Smooth muscle cell (in vitro differentiated cells): ENCODE data around the gene ZNF503. TPM values are rescaled to one million over a fixed set of nuclear protein-coding genes. Genes with fewer than 3 reads are reported as not detected.

Experiments used
- DNase-seq: peaks from one replicate; lab custom pipeline; 2025; ENCODE audit not compliant: unreplicated experiment; lab: John Stamatoyannopoulos, UW
- H2AFZ ChIP-seq: fragments of 200-600 bp; sonication (generic); 2 replicates; pipeline ENCODE4 v1.6.0; 2016; ENCODE audit warnings: antibody characterized with exemption, low read depth, mild to moderate bottlenecking
- H3F3A ChIP-seq: fragments of 200-600 bp; sonication (generic); 2 replicates; pipeline ENCODE4 v1.6.0; 2017; ENCODE audit warnings: antibody characterized with exemption, low read depth
- H3K27ac ChIP-seq: fragments of 200-600 bp; sonication (generic); 2 replicates; pipeline ENCODE4 v1.5.1; 2016; ENCODE audit warnings: low read depth, mild to moderate bottlenecking
- H3K27me3 ChIP-seq: fragments of 200-600 bp; sonication (generic); 2 replicates; pipeline ENCODE4 v1.6.1; 2016; ENCODE audit warnings: low read depth, mild to moderate bottlenecking
- H3K36me3 ChIP-seq: fragments of 200-600 bp; sonication (generic); 2 replicates; pipeline ENCODE4 v1.5.1; 2016; ENCODE audit warnings: low read depth
- H3K4me1 ChIP-seq: fragments of 200-600 bp; sonication (generic); 2 replicates; pipeline ENCODE4 v1.5.1; 2016; ENCODE audit warnings: low read depth
- H3K4me2 ChIP-seq: fragments of 200-600 bp; sonication (generic); 2 replicates; pipeline ENCODE4 v1.6.0; 2016; ENCODE audit warnings: mild to moderate bottlenecking
- H3K4me3 ChIP-seq: fragments of 200-600 bp; sonication (generic); 2 replicates; pipeline ENCODE4 v1.5.1; 2016; ENCODE audit warnings: mild to moderate bottlenecking
- H3K79me2 ChIP-seq: fragments of 200-600 bp; sonication (generic); 2 replicates; pipeline ENCODE4 v1.6.0; 2016; ENCODE audit warnings: low read depth, mild to moderate bottlenecking
- H3K9ac ChIP-seq: fragments of 200-600 bp; sonication (generic); 2 replicates; pipeline ENCODE4 v1.6.0; 2016; ENCODE audit warnings: low read depth
- H3K9me3 ChIP-seq: fragments of 200-600 bp; sonication (generic); replicated peaks from 2 replicates; pipeline ENCODE4 v1.5.1; 2016; ENCODE audit warnings: low read depth
- H4K20me1 ChIP-seq: fragments of 200-600 bp; sonication (generic); 2 replicates; pipeline ENCODE4 v1.6.0; 2016; ENCODE audit warnings: low read depth
- CTCF ChIP-seq: fragments of 200-600 bp; sonication (generic); IDR thresholded peaks from 2 replicates; pipeline ENCODE4 v1.5.1; 2017; ENCODE audit warnings: borderline replicate concordance, mild to moderate bottlenecking, antibody characterized with exemption; ENCODE audit not compliant: insufficient read depth, poor library complexity, severe bottlenecking
- WGBS: methylation state at CpG from one replicate; pipeline ENCODE4 v1.1.7; 2016; ENCODE audit warnings: low lambda C conversion rate; 5-methylcytosine and 5-hydroxymethylcytosine counted together
- polyA plus RNA-seq: library from polyadenylated mRNA; unstranded; fragments of >200 nt; fragmentation: Nextera tagmentation; extraction: Ambion mirVana; gene quantifications from 2 replicates; pipeline ENCODE4 v1.2.1, GENCODE V29; 2016
- total RNA-seq: library from RNA; depleted of rRNA; stranded (reverse); fragments of >200 nt; gene quantifications from 2 replicates; pipeline ENCODE4 v1.2.3, GENCODE V29; 2014

The ZNF503 gene
- total and polyA plus RNA-seq, 2 experiments from 2014 or later = 6.8 to 11.8 TPM

- H3K9ac ChIP-seq = no peak overlapping the region
- H3K4me2 ChIP-seq = no peak overlapping the region
- H3K4me1 ChIP-seq = no peaks in the 10 kb centered on the region
- no peak for TF ChIP-seq CTCF
- no peak overlapping the region for H2AFZ ChIP-seq
- no peaks in the 10 kb centered on the region for H3K36me3 ChIP-seq
- no peak for DNase-seq
- H3K27ac ChIP-seq = no peak overlapping the region
- no peaks in the 10 kb centered on the region for H3K79me2 ChIP-seq
- 77% methylated on average over 2 of the region's 2 CpGs for WGBS
- H3K27me3 ChIP-seq = no peaks in the 10 kb centered on the region
- H3K9me3 ChIP-seq = no peaks in the 10 kb centered on the region
- H4K20me1 ChIP-seq = no peaks in the 10 kb centered on the region
- H3F3A ChIP-seq = peaks cover 7% of the 10 kb centered on the region
- no peak overlapping the region for H3K4me3 ChIP-seq
These were observed 23.0 kb upstream of the ZNF503 start for GRCh38 chr10:75424571-75424970.

GRCh38 chr10:75422913-75423312 is 21.3 kb upstream of the ZNF503 start:
- no peaks in the 10 kb centered on the region for H3F3A ChIP-seq
- no peak overlapping the region for H3K9ac ChIP-seq
- H3K27ac ChIP-seq = no peak overlapping the region
- no peaks in the 10 kb centered on the region for H3K36me3 ChIP-seq
- no peaks in the 10 kb centered on the region for H3K9me3 ChIP-seq
- no peaks in the 10 kb centered on the region for H4K20me1 ChIP-seq
- no peaks in the 10 kb centered on the region for H3K79me2 ChIP-seq
- no peaks in the 10 kb centered on the region for H3K4me1 ChIP-seq
- WGBS = 92% methylated on average over 6 of the region's 6 CpGs
- no peak overlapping the region for H3K4me3 ChIP-seq
- peaks cover 4% of the 10 kb centered on the region for H3K27me3 ChIP-seq
- no peak for TF ChIP-seq CTCF
- no peak overlapping the region for H2AFZ ChIP-seq
- no peak for DNase-seq
- no peak overlapping the region for H3K4me2 ChIP-seq

GRCh38 chr10:75418712-75419111 is 17.1 kb upstream of the ZNF503 start:
- H3K4me2 ChIP-seq = no peak overlapping the region
- H2AFZ ChIP-seq = no peak overlapping the region
- no peaks in the 10 kb centered on the region for H3K79me2 ChIP-seq
- H3K4me1 ChIP-seq = no peaks in the 10 kb centered on the region
- H3K36me3 ChIP-seq = no peaks in the 10 kb centered on the region
- TF ChIP-seq CTCF = no peak
- no peak overlapping the region for H3K4me3 ChIP-seq
- H3F3A ChIP-seq = no peaks in the 10 kb centered on the region
- H3K27me3 ChIP-seq = peaks cover 41% of the 10 kb centered on the region
- no peak overlapping the region for H3K9ac ChIP-seq
- 85% methylated on average over 8 of the region's 8 CpGs for WGBS
- no peaks in the 10 kb centered on the region for H3K9me3 ChIP-seq
- no peak for DNase-seq
- no peaks in the 10 kb centered on the region for H4K20me1 ChIP-seq
- H3K27ac ChIP-seq = no peak overlapping the region

GRCh38 chr10:75418293-75418692 is 16.7 kb upstream of the ZNF503 start:
- no peak for TF ChIP-seq CTCF
- 34% methylated on average over 4 of the region's 4 CpGs for WGBS
- Histone ChIP-seq H3K27ac (no peak overlapping the region), H3K4me2 (no peak overlapping the region), H3K4me3 (no peak overlapping the region), H3K4me1 (no peaks in the 10 kb centered on the region), H3K9ac (no peak overlapping the region), H3K36me3 (no peaks in the 10 kb centered on the region), H3K79me2 (no peaks in the 10 kb centered on the region), H3K27me3 (peaks cover 45% of the 10 kb centered on the region), H3F3A (no peaks in the 10 kb centered on the region), H4K20me1 (no peaks in the 10 kb centered on the region), H2AFZ (no peak overlapping the region), H3K9me3 (no peaks in the 10 kb centered on the region)
- no peak for DNase-seq
